GM03348 (cell line): ENCODE results near the gene NUP107.

ENCODE experiments used
- DNase-seq: peaks from one replicate; pipeline ENCODE4 v3.0.0; 2012; ENCODE audit warnings: low spot score

Gene NUP107

DNA sequence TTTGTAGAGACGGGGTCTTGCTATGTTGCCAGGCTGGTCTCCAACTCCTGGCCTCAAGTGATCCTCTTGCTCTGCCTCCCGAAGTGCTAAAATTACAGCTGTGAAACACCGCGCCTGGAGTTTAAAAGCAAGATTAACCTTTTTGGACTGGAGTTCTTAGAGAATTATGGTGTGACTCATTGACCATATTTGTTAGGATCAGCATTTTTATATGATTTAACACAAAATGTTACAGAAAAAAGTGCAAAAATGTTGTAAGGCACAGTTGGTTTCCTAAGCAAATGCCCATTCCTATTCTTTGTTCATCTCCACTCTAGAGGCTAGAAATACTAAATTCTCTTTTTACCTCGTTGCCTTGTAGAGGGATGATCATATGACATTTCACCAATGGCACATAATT is 86.8 kb downstream of the NUP107 start:
- DNase-seq = no peak

DNA sequence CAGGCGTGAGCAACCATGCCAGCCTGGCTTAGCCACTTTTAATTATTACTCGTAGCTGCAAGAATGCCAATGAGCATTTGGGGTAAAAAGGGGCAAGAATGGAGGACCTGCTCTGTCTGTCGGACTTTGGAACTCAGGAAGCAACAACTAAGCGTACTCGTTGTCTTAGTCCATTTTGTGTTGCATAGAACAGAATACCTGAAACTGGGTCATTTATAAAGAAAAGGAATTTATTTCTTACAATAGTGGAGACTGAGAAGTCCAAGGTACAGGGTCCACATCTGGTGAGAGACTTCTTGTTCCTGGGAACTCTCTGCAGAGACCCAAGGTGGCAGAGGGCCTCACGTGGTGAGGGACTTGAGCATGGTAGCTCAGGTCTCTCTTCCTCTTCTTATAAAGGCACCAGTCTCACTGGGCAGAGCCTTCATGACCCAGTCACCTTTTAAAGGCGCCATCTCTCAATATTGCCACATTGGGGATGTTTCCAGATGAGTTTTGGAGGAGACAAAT is 88.4 kb downstream of the NUP107 start:
- no peak for DNase-seq

DNA sequence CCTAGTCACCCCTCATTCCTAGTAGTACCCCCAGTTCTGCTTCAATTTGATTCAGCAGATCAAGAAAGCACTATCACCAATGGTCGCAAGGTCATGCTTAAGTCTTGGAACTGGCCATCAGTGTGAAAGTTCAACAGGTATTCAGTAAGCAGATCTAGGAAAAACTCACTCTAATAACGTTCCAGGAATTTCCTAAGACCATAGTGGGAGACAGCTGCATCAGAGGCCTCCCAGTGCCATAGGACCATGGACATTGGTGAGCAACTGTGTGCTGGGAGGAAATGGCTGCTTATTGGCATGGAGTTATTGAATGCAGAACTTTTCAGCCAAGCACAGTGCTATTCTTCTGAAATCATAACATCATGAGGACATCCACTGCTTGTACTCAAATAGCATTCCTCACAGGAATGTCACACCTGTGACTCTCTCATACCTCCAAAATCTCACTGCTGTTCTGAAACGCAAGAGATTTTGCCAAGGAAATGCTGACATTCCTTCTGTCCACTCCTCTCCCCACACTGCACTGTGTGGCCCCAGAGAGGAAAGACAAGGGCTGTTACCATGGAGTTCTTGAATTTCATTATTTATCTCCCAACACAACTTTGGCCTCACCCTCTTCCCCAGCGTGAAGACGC is 90.3 kb downstream of the NUP107 start:
- no peak for DNase-seq

DNA sequence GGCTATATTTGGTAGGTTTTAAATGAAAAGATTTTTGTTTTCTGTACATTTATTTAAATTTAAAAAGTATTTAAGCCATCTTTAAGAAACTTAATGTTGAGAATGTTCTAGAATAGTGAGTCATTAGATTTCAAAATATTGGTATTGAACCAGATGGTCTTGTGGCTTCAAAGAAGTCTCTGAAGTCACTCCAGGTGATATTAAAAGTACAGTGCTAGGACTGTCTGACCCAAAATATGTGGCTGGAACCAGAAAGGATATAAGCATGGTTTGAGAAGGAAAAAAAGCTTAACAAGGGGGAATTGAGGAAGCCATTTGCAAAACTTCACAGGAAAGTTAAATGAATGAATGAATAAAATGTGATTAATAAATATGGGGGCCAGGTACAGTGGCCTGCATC is 92.5 kb downstream of the NUP107 start:
- DNase-seq = no peak

DNA sequence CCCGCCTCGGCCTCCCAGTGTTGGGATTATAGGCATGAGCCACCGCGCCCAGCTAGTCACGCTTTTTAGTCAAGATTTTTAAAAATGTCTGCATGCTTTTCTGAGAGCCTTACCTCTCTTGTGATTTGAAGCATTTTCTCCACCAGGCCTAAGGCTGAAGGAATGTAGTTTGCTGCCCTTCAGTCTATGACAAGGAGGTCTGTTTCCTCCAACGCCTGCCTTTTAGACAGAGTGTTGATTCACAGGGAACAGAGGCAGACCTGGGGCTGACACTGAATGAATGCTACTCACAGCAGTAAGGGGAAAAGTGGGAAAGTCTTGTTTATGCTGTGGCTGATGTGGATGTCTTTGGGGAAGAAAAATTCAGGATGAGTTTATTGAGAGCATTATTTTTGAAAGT is 94.0 kb downstream of the NUP107 start:
- no peak for DNase-seq

DNA sequence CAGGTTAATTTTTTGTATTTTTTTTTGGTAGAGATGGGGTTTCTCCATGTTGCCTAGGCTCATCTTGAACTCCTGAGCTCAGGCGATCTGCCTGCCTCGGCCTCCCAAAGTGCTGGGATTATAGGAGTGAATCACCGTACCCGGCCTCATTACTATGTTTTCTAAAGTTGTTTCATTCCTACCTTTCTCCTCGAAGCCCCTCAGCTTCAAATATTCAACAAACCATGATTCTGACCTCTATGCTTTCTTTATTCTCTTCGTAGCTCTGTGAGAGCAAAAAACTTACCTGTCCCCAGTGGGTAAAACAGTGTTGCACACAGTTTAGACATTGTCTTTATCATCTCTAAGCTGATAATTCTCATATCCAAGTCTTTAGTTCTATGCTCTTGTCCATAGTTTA is 95.0 kb downstream of the NUP107 start:
- DNase-seq = no peak

DNA sequence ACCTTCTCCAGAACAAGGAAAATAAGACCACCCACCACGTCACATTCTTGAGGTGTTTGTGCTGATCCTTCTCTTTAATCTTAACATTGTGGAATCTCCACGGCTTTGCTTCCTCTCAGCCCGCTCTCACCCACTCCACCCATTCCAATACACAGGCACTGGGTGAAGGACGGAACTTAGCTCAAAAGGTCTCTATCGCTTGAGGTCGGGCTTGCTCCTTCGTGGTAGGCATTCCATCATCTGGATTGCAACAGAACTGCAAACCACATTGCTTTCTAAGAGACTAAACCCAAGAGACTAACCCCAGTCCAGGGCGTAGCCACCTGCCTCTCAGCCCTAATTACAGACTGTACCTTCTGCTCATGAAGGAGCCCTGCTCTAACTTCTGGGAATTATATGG is 97.2 kb downstream of the NUP107 start:
- DNase-seq = no peak

DNA sequence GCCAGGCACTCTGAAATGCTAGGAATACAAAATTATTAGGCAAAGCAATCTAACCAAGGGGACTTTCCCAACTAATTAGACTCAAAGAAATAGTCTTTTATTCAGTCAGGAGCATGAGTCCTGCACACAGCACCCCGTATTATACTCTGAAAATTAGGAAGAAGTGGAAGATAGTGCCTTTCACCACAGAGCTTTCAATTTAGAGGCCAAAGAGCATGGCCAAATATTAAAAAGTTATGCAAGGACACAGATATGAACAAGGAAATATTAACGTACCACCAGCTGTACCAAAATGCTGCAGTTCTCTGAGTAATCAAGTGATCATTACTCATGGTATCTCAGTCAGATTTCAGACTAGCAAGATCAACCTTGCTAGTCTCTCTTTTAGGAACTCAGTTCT is 98.6 kb downstream of the NUP107 start:
- DNase-seq = peak; percentile 48

DNA sequence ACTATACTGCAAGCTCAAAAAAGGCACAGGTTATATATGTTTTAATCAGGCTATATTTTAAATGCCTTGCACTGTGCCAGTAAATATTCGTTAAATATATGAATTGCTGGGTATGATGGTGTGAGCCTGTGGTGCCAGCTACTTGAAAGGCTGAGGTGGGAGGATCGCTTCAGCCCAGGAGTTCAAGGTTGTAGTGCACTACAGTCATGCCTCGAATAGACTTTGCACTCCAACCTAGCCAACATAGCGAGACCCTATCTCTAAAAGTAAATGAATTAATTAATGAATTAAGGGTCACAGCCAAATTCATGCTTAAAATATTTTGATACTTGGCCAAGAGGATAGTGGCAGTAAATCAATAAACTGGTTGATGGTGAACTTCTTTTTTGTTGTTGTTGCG is 99.0 kb downstream of the NUP107 start:
- no peak for DNase-seq

DNA sequence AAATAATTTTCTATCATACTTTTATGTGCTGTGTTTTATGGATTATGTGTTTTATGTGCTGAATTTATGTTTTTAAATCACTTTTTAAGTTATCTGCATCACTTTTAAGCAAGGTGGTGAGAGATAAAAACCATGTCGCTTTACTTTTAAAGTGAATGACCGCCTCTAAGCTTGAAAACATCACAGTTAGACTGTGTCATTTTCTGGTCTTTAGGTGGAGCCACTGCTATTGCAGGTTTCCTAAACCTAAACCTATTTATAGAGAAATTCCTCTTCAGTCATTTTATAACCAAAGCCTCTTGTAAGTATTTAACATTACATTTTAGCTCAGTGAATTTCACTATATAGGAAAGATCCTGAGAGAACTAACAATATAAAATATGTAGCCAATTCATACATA is 100.2 kb downstream of the NUP107 start:
- DNase-seq = no peak

DNA sequence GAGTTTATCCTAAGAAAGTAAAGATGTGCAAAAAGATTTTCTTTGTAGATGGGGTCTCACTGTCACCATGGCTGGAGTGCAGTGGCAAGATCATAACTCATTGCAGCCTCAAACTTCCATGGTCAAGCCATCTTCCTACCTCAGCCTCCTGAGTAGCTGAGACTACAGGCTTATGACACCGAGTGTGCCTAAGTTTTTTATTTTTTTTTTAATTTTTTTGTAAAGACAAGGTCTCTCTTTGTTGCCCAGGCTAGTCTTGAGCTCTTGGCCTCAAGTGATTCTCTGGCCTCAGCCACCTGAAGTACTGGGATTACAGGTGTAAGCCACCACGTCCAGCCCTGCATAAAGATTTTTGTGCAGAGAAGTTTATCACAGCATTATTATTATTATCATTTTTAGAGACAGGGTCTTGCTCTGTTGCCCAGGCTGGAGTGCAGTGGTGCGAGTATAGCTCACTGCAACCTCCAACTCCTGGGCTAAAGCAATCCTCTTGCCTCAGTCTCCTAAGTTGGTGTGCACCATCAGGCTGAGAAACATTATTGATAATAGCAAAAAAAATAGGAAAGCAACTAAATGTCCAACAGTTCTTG is 101.9 kb downstream of the NUP107 start:
- no peak for DNase-seq

DNA sequence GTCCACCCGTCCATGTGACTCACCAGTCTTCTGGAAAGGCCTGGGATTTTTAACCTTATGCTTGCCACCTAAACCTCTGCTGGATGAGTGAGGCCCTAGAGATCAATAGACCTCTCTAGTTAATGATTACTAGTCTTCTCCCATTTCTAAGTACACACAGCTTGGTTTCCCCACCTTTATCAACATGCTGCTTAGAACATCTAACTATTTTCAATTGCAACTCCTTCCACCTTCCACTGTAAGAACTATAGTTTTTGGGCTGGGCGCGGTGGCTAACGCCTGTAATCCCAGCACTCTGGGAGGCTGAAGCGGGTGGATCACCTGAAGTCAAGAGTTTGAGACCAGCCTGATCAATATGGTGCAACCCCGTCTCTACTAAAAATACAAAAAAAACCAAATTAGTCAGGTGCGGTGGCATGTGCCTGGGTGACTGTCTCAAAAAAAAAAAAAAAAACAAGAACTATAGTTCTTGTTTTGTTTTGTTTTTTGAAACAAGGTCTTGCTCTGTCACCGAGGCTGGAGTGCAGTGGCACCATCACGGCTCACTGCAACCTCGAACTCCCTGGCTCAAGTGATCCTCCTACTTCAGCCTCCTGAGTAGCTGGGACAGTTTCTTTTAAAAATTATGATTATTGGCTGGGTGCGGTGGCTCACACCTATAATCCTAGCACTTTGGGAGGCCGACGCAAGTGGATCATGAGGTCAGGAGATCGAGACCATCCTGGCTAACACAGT is 102.5 kb downstream of the NUP107 start:
- DNase-seq = no peak

DNA sequence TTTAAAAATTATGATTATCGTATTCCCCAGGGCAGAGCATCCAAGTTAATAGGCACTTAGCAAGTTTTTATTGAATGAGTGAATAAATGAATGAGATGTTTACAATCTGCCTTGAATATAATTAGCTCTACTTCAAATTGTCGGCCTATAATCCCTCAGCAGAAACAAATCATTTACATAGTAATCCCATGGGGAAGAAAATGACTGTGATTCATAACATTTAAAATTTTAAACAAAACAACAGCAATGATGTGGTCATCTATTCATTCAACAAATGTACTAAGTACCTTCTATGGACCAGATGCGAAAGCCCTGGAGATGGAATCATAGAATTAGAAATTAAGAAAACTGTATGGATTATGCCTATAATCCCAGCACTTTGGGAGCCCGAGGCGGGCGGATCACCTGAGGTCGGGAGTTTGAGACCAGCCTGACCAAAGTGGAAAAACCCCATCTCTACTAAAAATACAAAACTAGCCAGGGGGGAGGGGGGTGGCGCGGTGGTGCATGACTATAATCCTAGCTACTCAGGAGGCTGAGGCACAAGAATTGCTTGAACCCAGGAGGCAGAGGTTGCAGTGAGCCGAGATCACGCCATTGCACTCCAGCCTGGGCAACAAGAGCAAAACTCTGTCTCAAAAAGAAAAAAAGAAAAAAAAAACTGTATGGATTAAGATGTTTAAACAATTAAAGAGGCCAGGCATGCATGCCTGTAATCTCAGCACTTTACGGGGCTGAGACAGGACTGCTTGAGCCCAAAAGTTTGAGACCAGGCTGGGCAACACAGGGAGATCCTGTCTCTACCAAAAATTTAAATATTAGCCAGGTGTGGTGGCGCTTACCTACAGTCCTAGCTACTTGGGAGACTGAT is 103.5 kb downstream of the NUP107 start:
- DNase-seq = no peak

DNA sequence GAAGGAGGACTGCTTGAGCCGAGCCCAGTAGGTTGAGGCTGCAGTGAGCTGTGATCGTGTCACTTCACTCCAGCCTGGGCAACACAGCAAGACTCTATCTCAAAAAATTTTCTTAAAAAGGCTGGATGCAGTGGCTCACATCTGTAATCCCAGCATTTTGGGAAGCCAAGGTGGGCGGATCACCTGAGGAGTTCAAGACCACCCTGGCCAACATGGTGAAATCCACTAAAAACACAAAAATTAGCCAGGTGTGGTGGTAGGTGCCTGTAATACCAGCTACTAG is 104.1 kb downstream of the NUP107 start:
- no peak for DNase-seq

DNA sequence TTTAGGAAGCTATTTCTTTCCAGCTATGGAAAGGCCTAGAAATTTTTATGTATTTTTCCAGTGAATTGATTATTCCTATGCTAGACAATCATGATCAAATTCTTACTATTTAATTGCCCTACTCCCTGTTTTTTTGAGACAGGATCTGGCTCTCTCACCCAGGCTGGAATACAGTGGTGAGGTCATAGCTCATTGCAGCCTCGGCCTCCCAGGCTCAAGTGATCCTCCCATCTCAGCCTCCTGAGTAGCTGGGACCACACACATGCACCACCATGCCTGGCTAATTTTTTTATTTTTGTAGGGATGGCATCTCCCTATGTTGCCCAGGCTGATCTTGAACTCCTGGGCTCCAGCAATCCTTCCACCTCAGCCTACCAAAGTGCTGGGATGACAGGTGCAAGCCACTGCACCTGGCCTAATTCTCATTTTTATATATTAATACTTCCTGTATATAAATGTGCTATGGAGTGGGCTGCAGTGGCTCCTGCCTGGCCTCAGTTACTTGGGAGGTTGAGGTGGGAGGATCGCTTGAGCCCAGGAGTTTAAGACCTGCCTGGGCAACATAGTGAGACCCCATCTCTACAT is 105.2 kb downstream of the NUP107 start:
- no peak for DNase-seq

DNA sequence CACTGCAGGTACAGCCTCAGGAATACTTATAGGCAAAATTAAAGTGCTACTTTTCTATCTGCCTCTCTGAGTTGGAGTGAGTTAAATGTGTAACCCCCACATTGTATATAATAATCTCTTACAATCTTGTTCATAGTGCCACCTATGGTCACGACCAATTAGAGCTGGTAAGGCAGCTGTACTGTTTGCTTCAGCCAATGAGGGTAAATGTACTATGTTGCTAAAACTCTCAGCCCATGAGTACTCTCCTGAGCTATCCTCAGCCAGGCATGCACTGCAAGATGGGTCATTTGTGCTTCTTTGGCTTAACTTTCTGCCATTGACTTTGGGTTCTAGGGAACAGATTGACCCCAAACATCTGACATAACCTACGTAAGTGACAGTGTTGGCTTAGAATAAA is 106.2 kb downstream of the NUP107 start:
- DNase-seq = peak; percentile 19

DNA sequence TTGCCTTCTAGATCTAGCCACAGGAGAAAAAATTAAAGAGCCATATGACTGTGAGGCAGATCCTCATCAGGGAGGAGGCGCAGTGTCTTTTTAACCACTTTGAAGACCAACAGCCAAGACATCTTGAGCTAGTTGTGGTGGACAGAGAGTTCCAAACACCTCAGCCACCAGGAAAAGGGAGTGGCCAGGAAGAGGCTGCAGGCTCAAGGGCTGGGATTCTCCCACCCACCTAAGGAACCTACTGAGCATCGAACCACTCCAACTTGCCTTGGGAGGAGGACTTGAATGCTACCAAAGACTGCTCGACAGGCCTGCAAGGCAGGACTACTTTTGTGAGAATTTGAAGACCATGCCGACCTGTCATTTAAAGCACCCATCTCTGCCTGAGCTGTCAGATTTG is 106.7 kb downstream of the NUP107 start:
- no peak for DNase-seq

DNA sequence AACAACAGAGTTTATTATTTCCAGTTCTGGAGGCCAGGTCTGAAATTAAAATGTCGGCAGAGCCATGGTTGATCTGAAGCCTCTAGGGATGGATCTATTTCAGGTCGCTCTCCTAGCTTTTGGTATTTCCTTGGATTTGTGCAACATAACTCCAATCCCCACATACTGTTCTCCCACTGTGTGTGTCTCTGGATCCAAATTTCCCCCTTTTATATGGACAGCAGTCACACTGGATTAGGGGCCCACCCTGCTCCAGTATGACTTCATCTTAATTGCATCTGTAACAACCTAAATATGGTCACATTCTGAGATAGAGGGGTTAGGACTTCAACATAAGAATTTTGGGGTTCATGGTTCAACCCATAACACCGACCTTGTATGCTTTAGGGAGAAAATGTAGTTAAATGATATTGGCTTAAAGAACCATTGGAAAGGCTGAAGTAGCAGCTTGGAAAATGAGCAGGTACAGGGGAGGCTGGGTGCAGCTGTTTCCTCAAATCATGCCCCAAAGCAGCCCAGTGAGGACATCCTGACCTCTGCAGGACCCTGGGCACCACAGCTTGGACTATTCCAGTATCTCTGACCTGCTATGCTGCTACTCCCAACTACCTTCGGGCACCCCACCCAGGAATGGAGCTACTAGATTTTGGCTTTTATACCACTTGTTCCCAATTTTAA is 107.3 kb downstream of the NUP107 start:
- no peak for DNase-seq

DNA sequence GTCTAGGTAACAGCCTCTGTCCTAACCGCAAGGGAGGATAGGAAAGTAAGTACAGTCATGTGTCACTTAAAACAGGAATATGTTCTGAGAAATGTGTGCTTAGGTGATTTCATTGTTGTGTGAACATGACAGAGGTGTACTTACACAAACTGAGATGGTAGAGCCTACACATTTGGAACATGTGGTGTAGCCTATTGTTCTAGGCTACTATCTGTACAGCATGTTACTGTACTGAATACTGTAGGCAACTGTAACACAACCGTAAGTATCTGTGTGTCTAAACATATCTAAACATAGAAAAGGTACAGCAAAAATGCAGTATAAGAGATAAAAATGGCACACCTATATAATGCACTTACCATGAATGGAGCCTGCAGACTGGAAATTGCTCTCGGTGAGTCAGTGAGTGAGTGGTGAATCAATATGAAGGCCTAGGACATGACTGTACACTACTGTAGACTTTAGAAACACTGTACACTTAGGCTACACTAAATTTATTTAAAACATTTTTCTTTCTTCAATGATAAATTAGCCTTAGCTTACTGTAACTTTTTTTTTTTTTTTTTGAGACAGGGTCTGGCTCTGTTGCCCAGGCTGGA is 108.0 kb downstream of the NUP107 start:
- DNase-seq = no peak
